Pancreas (tissue), 10 donors: ENCODE measurements around the gene RABEP1. TPM values are rescaled to one million over a fixed set of nuclear protein-coding genes. Genes with fewer than 3 reads are reported as not detected.

Source experiments
- ATAC-seq, 4 donors: fragments of 200-7000 bp; cut with Tn5 transposase; one replicate each; pipeline versions ENCODE4 v1.8.0 to v1.9.1; 2020; ENCODE audit warnings: mild to moderate bottlenecking in 4 of 4, moderate library complexity in 4 of 4
- DNase-seq, 6 donors: peaks; one replicate each; pipeline ENCODE4 v3.0.0-alpha.2; 2020
- FAIRE-seq: peaks from 2 replicates; lab custom pipeline; 2012; peaks lifted over from hg19 to GRCh38; lab: Jason Lieb, UNC
- H3K27ac ChIP-seq, 4 donors: fragments of 200-600 bp; sonication (generic); 1 replicate in 3 of 4; 2 replicates in 1 of 4; pipeline versions ENCODE4 v1.5.0 to v1.8.0; 2020
- H3K27me3 ChIP-seq, 4 donors: fragments of 200-600 bp; one replicate each; pipeline ENCODE4 v1.8.0; 2021
- H3K36me3 ChIP-seq, 3 donors: fragments of 200-600 bp; sonication (generic) in 1 of 3; one replicate each; pipeline versions ENCODE4 v1.5.0 to v1.8.0; 2020 to 2021
- H3K4me1 ChIP-seq, 3 donors: fragments of 200-600 bp; one replicate each; pipeline ENCODE4 v1.8.0; 2021
- H3K4me3 ChIP-seq, 4 donors: fragments of 200-600 bp; sonication (generic) in 2 of 4; one replicate each; pipeline versions ENCODE4 v1.5.0 to v1.8.0; 2020 to 2021
- H3K9me3 ChIP-seq, 4 donors: fragments of 200-600 bp; one replicate each; pipeline ENCODE4 v1.8.0; 2021
- WGBS, 2 donors: extraction: QIAGEN DNeasy Blood & Tissue Kit; methylation state at CpG; one replicate each; pipeline ENCODE4 v1.1.7; 2013; 5-methylcytosine and 5-hydroxymethylcytosine counted together
- intact Hi-C, 3 donors: fragments of 100-400 bp; cut with DNase I; formaldehyde crosslinking; loops; one replicate each; pipeline versions ENCODE4 v1.11.1 to v1.14.2; 2022
- polyA plus RNA-seq, 2 donors: library from polyadenylated mRNA; stranded (reverse); fragments of 200-250 nt; gene quantifications; one replicate each; pipeline ENCODE4 v1.2.3, GENCODE V29; 2013
- total RNA-seq, 6 donors: library from RNA; stranded (reverse); fragmentation: NEBNext Ultra II Directional in 4 of 6; extraction: Animal tissue kit (Norgen Biotek cat#: 25700) in 4 of 6; gene quantifications; one replicate each; pipeline versions ENCODE4 v1.2.1 to v1.2.4, GENCODE V29; 2021 to 2023
- TF ChIP-seq, protein P1 (sequence below), 4 donors: fragments of 200-600 bp; sonication (generic) in 3 of 4; IDR thresholded peaks; one replicate each; pipeline versions ENCODE4 v1.5.0 to v1.8.0; 2021; ENCODE audit warnings: antibody characterized with exemption in 4 of 4
- donor health status: healthy with polysubstance abuse.
- donor health status: DM: no; HTN: no; CAD: no; lungs with moderate emphysema.
- donor health status: DM: no; HTN: no; CAD: no.
- donor health status: control.
- donor health status: control.
- donor health status: Bipolar disorder and iron deficiency.
- donor health status: DM: yes; HTN: yes; CAD: no.
- donor health status: DM: no; HTN: no; CAD: no.
- donor health status: DM: no; HTN: no; CAD: no.
- donor health status: DM: yes; HTN: yes; CAD: no.

The RABEP1 gene
- total and polyA plus RNA-seq, 8 donors, result 10.4 to 22.6 (median 14.9) TPM

DNA sequence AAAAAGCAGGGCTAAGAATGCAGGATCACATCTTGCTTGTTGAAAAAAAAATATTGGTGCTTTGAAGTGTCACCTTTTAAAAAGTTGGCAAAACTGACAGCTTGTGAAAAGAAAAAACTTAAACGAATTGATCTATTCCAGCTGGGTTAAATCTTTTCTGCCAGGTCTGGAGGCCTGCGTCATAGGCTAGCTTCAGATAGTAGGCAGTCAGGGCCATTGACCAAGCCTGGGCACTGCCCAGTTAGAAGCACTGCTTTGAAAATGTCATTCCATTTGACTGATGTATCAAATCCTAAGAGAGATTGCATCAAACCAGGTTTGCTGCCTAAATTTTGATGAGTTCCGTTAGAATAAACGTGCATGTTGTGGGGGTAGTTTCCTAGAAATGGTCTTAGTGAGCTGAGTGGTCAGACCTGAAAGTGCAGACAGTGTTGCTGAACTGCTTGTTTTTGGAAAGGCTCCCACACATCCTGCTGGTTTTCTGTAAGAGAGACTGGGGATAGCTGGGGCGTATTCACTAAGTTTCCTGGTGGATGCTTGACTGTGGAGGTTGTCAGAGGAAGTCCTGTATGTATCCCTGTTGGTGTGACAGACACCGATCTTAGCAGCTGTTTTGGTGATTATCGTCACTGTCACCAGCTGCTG, 98.5 kb downstream of the RABEP1 start:
- intact Hi-C loops, result no loop called here
- no peaks in the 10 kb centered on the region for H3K9me3 ChIP-seq
- 72 to 75% methylated on average over 7 of the region's 7 CpGs for WGBS, 2 donors
- no peaks in the 10 kb centered on the region for H3K27me3 ChIP-seq
- H3K27ac ChIP-seq, result no peak overlapping the region
- peaks cover 0 to 76% (median 35%) of the 10 kb centered on the region in 3 donors for H3K36me3 ChIP-seq
- ATAC-seq, result peak in 2 of 4 donors; percentile 9 to 10
- no peak for DNase-seq
- no peak overlapping the region for H3K4me3 ChIP-seq
- FAIRE-seq, result no peak
- TF ChIP-seq, protein P1, sequence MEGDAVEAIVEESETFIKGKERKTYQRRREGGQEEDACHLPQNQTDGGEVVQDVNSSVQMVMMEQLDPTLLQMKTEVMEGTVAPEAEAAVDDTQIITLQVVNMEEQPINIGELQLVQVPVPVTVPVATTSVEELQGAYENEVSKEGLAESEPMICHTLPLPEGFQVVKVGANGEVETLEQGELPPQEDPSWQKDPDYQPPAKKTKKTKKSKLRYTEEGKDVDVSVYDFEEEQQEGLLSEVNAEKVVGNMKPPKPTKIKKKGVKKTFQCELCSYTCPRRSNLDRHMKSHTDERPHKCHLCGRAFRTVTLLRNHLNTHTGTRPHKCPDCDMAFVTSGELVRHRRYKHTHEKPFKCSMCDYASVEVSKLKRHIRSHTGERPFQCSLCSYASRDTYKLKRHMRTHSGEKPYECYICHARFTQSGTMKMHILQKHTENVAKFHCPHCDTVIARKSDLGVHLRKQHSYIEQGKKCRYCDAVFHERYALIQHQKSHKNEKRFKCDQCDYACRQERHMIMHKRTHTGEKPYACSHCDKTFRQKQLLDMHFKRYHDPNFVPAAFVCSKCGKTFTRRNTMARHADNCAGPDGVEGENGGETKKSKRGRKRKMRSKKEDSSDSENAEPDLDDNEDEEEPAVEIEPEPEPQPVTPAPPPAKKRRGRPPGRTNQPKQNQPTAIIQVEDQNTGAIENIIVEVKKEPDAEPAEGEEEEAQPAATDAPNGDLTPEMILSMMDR (IDR thresholded peaks at IDR 0.05), result no peak
- H3K4me1 ChIP-seq, result no peaks in the 10 kb centered on the region

DNA sequence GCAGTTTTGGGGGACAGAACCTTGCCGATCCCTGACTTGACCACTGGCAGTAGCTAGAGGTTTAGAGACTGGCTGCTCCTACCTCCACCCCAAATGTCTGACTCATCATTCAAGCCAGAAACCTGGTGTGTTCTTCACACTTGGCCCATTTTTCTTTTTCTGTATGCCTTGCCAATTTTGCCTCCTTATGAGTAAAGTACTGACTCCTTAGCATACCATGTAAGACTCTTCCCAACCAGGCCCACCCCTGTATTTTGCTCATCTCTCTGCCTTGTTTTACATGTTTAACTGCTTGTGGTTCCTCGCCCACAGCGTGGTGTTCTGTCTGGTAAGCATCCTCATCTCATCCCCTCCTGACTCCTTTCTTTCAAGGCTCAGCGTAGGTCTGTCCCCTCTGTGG, 99.5 kb downstream of the RABEP1 start:
- WGBS, 2 donors, result 94 to 96% methylated on average over 4 of the region's 4 CpGs
- DNase-seq, result no peak
- H3K9me3 ChIP-seq, result no peaks in the 10 kb centered on the region
- TF ChIP-seq, protein P1 (IDR thresholded peaks at IDR 0.05), result no peak
- H3K4me3 ChIP-seq, result no peak overlapping the region
- ATAC-seq, result no peak
- FAIRE-seq, result no peak
- H3K36me3 ChIP-seq, result peaks cover 0 to 76% (median 36%) of the 10 kb centered on the region in 3 donors
- intact Hi-C loops, result no loop called here
- no peak overlapping the region for H3K27ac ChIP-seq
- H3K4me1 ChIP-seq, result no peaks in the 10 kb centered on the region
- H3K27me3 ChIP-seq, result no peaks in the 10 kb centered on the region

DNA sequence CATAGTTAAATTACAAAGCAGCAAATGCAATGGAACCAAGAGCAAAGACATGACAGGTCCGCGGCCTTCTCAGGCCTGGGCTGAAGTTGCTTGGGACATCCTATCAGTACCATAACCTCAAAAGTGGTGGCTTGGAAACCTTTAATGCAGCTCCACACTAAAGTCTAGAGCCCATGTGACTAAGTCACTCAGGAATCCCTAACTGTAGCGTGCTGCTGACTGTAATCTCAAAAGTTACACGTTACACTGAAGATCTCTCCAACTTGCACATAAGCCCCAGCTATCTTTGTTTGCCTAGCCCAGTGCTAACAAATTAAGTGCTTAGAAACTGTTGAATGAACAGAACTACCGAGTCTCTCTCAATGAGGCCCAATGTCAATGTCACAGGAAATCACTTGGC, 109.6 kb downstream of the RABEP1 start:
- H3K27me3 ChIP-seq, result no peaks in the 10 kb centered on the region
- FAIRE-seq (no peak), DNase-seq (no peak), ATAC-seq (peak in 2 of 4 donors; percentile 22 to 36)
- H3K9me3 ChIP-seq, result no peaks in the 10 kb centered on the region
- H3K4me3 ChIP-seq, result no peak overlapping the region
- WGBS, 2 donors, result 78 to 82% methylated on average over 5 of the region's 5 CpGs
- H3K27ac ChIP-seq, result no peak overlapping the region
- H3K4me1 ChIP-seq, result no peaks in the 10 kb centered on the region
- TF ChIP-seq, protein P1 (IDR thresholded peaks at IDR 0.05), result no peak
- intact Hi-C loops, result no loop called here
- H3K36me3 ChIP-seq, result peaks cover 9 to 71% (median 43%) of the 10 kb centered on the region in 3 donors

DNA sequence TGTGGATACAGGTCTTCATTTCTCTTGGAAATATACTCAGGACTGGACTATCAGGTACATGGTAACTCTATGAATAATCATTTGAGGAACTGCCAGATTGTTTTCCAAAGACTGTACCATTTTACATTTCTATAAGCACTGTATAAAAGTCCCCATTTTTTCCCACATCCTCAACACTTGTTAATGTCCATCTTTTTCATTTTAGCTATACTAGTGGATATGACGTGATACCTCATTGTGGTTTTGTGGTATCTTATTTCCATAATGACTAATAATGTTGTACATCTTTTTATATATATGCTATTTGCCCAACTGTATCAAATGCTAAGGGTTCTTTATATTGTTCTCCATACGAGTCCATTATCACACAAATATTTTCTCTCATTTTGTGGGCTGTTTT, 114.5 kb downstream of the RABEP1 start:
- H3K4me3 ChIP-seq, result no peak overlapping the region
- no peak for ATAC-seq
- no peaks in the 10 kb centered on the region for H3K9me3 ChIP-seq
- intact Hi-C loops, result no loop called here
- WGBS, 2 donors, result 97 to 99% methylated on average over 2 of the region's 2 CpGs
- TF ChIP-seq, protein P1 (IDR thresholded peaks at IDR 0.05), result no peak
- FAIRE-seq, result no peak
- no peak overlapping the region for H3K27ac ChIP-seq
- no peaks in the 10 kb centered on the region for H3K4me1 ChIP-seq
- DNase-seq, result no peak
- peaks cover 7 to 70% (median 24%) of the 10 kb centered on the region in 3 donors for H3K36me3 ChIP-seq
- H3K27me3 ChIP-seq, result no peaks in the 10 kb centered on the region

DNA sequence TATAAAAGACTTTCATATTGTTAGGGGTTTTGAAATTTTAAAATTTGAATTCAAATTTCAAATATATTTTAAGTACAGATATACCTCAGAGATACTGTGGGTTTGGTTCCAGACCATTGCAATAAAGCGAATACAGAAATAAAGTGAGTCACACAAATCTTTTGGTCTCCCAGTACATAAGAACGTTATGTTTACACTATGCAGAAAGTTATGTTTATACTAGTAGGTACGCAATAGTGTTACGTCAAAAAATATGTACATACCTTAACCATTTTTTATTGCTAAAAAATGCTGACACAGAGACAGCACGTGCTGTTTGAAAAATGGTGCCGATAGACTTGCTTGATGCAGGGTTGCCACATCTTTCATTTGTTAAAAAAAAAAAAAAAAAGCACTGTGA, 117.7 kb downstream of the RABEP1 start:
- DNase-seq (no peak), FAIRE-seq (no peak), ATAC-seq (no peak)
- 86 to 89% methylated on average over 6 of the region's 6 CpGs for WGBS, 2 donors
- no peaks in the 10 kb centered on the region for H3K4me1 ChIP-seq
- TF ChIP-seq, protein P1 (IDR thresholded peaks at IDR 0.05), result no peak
- H3K4me3 ChIP-seq, result no peak overlapping the region
- intact Hi-C loops, result no loop called here
- no peaks in the 10 kb centered on the region for H3K9me3 ChIP-seq
- no peaks in the 10 kb centered on the region for H3K27me3 ChIP-seq
- H3K27ac ChIP-seq, result no peak overlapping the region
- H3K36me3 ChIP-seq, result peaks cover 4 to 75% (median 28%) of the 10 kb centered on the region in 3 donors
